Skeletal muscle tissue (tissue), 4 donors: ENCODE measurements around the gene BMP2. TPM values are rescaled to one million over a fixed set of nuclear protein-coding genes. Genes with fewer than 3 reads are reported as not detected.

ENCODE experiments used
- H3K27ac ChIP-seq: one replicate; pipeline ENCODE4 v1.7.0; 2013; ENCODE audit warnings: mild to moderate bottlenecking, low read depth, low read length, inconsistent platforms
- H3K27me3 ChIP-seq, 3 donors: one replicate each; pipeline ENCODE4 v1.7.0; 2013; ENCODE audit warnings: low read length in 3 of 3; ENCODE audit not compliant: control insufficient read depth in 3 of 3, insufficient read depth in 3 of 3
- H3K36me3 ChIP-seq, 3 donors: one replicate each; pipeline ENCODE4 v1.7.0; 2013; ENCODE audit warnings: low read length in 3 of 3; ENCODE audit not compliant: control insufficient read depth in 3 of 3, insufficient read depth in 3 of 3
- H3K4me1 ChIP-seq, 3 donors: one replicate each; pipeline ENCODE4 v1.7.0; 2013; ENCODE audit warnings: low read length in 3 of 3, mild to moderate bottlenecking in 3 of 3; ENCODE audit not compliant: control insufficient read depth in 3 of 3, insufficient read depth in 3 of 3
- H3K4me3 ChIP-seq, 3 donors: one replicate each; pipeline ENCODE4 v1.7.0; 2013; ENCODE audit warnings: low read length in 3 of 3
- H3K9ac ChIP-seq, 3 donors: one replicate each; pipeline ENCODE4 v1.7.0; 2013; ENCODE audit warnings: low read length in 3 of 3, mild to moderate bottlenecking in 3 of 3, moderate library complexity in 2 of 3, low read depth in 1 of 3
- H3K9me3 ChIP-seq, 3 donors: one replicate each; pipeline ENCODE4 v1.7.0; 2013; ENCODE audit warnings: low read length in 3 of 3; ENCODE audit not compliant: control insufficient read depth in 3 of 3
- total RNA-seq: library from RNA; depleted of rRNA; stranded (reverse); fragments of >200 nt; gene quantifications from one replicate; pipeline ENCODE4 v1.2.3, GENCODE V29; 2014
- donor health status: Osteomylitis.

Gene BMP2
- total RNA-seq, 1 donor from 2014 or later, result 2.6 TPM

DNA sequence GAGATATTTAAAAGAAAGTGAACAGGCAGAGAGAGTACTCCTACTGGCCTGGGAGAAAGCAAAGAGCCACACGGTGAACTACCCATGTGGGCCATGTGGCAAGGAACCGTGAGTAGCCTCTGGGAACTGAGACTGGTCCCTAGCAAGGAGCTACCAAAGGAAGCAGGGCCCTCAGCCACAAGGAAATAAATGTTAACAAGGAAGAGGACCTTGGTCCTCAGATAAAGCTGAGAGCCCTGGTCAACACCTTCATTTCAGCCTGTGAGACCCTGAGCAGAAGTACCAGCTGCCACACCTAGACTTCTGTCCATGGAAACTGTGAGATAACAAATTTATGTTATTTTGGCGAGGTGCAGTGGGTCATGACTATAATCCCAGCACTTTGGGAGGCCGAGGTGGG lies 25.3 kb downstream of the BMP2 start:
- Histone ChIP-seq H3K27me3 (peaks cover 0 to 4% (median 0%) of the 10 kb centered on the region in 3 donors), H3K36me3 (no peaks in the 10 kb centered on the region), H3K4me3 (no peak overlapping the region), H3K27ac (no peak overlapping the region), H3K9ac (no peak overlapping the region), H3K4me1 (no peaks in the 10 kb centered on the region), H3K9me3 (no peaks in the 10 kb centered on the region)

GRCh38 chr20:6802227-6802626 lies 34.7 kb downstream of the BMP2 start:
- Histone ChIP-seq H3K4me1 (no peaks in the 10 kb centered on the region), H3K9ac (no peak overlapping the region), H3K4me3 (no peak overlapping the region), H3K27me3 (no peaks in the 10 kb centered on the region), H3K27ac (no peak overlapping the region), H3K36me3 (no peaks in the 10 kb centered on the region), H3K9me3 (no peaks in the 10 kb centered on the region)

GRCh38 chr20:6806275-6806674 lies 38.8 kb downstream of the BMP2 start:
- no peak overlapping the region for H3K4me3 ChIP-seq
- no peaks in the 10 kb centered on the region for H3K9me3 ChIP-seq
- no peaks in the 10 kb centered on the region for H3K4me1 ChIP-seq
- no peak overlapping the region for H3K27ac ChIP-seq
- H3K36me3 ChIP-seq, result no peaks in the 10 kb centered on the region
- no peaks in the 10 kb centered on the region for H3K27me3 ChIP-seq
- H3K9ac ChIP-seq, result no peak overlapping the region

GRCh38 chr20:6811262-6812035 lies 44.0 kb downstream of the BMP2 start:
- Histone ChIP-seq H3K4me3 (no peak overlapping the region), H3K4me1 (no peaks in the 10 kb centered on the region), H3K36me3 (no peaks in the 10 kb centered on the region), H3K27ac (no peak overlapping the region), H3K9me3 (no peaks in the 10 kb centered on the region), H3K27me3 (peaks cover 0 to 3% (median 0%) of the 10 kb centered on the region in 3 donors), H3K9ac (no peak overlapping the region)

DNA sequence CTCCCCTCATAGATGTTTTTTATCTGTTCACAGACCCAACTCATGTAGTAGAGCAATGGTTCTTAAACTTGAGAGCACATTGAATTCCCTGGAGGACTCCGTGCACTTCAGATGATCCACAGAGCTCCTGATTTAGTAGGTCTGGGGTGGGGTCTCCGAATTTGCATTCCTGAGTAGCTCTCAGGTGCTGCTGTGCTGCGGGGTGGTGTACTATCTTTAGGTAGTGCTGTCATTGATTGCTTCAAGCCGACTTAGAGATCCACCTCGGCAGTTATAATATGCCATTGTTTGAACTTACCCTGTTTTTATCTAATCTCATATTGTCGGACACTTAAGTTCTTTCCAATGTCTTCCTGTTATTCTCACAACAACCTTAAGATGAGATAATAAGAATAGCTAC lies 45.0 kb downstream of the BMP2 start:
- Histone ChIP-seq H3K27ac (no peak overlapping the region), H3K9me3 (no peaks in the 10 kb centered on the region), H3K27me3 (peaks cover 0 to 3% (median 0%) of the 10 kb centered on the region in 3 donors), H3K4me1 (no peaks in the 10 kb centered on the region), H3K36me3 (no peaks in the 10 kb centered on the region), H3K9ac (no peak overlapping the region), H3K4me3 (no peak overlapping the region)

- H3K4me1 ChIP-seq, result no peaks in the 10 kb centered on the region
- H3K27ac ChIP-seq, result no peak overlapping the region
- no peak overlapping the region for H3K4me3 ChIP-seq
- H3K27me3 ChIP-seq, result peaks cover 0 to 3% (median 0%) of the 10 kb centered on the region in 3 donors
- no peak overlapping the region for H3K9ac ChIP-seq
- no peaks in the 10 kb centered on the region for H3K36me3 ChIP-seq
- H3K9me3 ChIP-seq, result no peaks in the 10 kb centered on the region
Measured at GRCh38 chr20:6814945-6815344, 47.5 kb downstream of the BMP2 start.

GRCh38 chr20:6818033-6818808 lies 50.7 kb downstream of the BMP2 start:
- H3K9me3 ChIP-seq, result no peaks in the 10 kb centered on the region
- no peaks in the 10 kb centered on the region for H3K4me1 ChIP-seq
- no peak overlapping the region for H3K4me3 ChIP-seq
- H3K36me3 ChIP-seq, result no peaks in the 10 kb centered on the region
- H3K27ac ChIP-seq, result no peak overlapping the region
- H3K9ac ChIP-seq, result no peak overlapping the region
- H3K27me3 ChIP-seq, result peaks cover 0 to 3% (median 0%) of the 10 kb centered on the region in 3 donors

- no peaks in the 10 kb centered on the region for H3K4me1 ChIP-seq
- H3K9me3 ChIP-seq, result no peaks in the 10 kb centered on the region
- H3K4me3 ChIP-seq, result no peak overlapping the region
- no peak overlapping the region for H3K9ac ChIP-seq
- no peak overlapping the region for H3K27ac ChIP-seq
- H3K36me3 ChIP-seq, result no peaks in the 10 kb centered on the region
- peaks cover 0 to 3% (median 0%) of the 10 kb centered on the region in 3 donors for H3K27me3 ChIP-seq
Measured at GRCh38 chr20:6819599-6819998, 52.1 kb downstream of the BMP2 start.

GRCh38 chr20:6824401-6824800 lies 56.9 kb downstream of the BMP2 start:
- Histone ChIP-seq H3K9ac (no peak overlapping the region), H3K27me3 (no peaks in the 10 kb centered on the region)

GRCh38 chr20:6827472-6827871 lies 60.0 kb downstream of the BMP2 start:
- H3K9me3 ChIP-seq, result no peaks in the 10 kb centered on the region
- H3K27ac ChIP-seq, result no peak overlapping the region
- no peaks in the 10 kb centered on the region for H3K4me1 ChIP-seq
- no peaks in the 10 kb centered on the region for H3K36me3 ChIP-seq
- no peaks in the 10 kb centered on the region for H3K27me3 ChIP-seq
- no peak overlapping the region for H3K9ac ChIP-seq
- no peak overlapping the region for H3K4me3 ChIP-seq

More at GRCh38 chr20:6824401-6824800, 56.9 kb downstream of the BMP2 start:
- H3K36me3 ChIP-seq, result no peaks in the 10 kb centered on the region
- H3K27ac ChIP-seq, result no peak overlapping the region
- no peak overlapping the region for H3K4me3 ChIP-seq
- H3K4me1 ChIP-seq, result no peaks in the 10 kb centered on the region
- no peaks in the 10 kb centered on the region for H3K9me3 ChIP-seq
